Occipital lobe (tissue), 2 donors: Measurements from ENCODE around the gene XXYLT1. TPM values are rescaled to one million over a fixed set of nuclear protein-coding genes. Genes with fewer than 3 reads are reported as not detected.
"Not testable (repeated sequence)": the region's sequence is repeated elsewhere in the genome, so short reads cannot be mapped to it uniquely, and the experiment has no call there.

Experiments used
- DNase-seq: peaks from one replicate; lab custom pipeline; 2025; lab: John Stamatoyannopoulos, UW
- total RNA-seq: library from RNA; depleted of rRNA; stranded (reverse); fragments of >200 nt; gene quantifications from one replicate; pipeline ENCODE4 v1.2.3, GENCODE V29; 2014

Gene XXYLT1
- total RNA-seq, 1 donor from 2014 or later, result 24.2 TPM

GRCh38 chr3:195186710-195187047 lies 84.3 kb downstream of the XXYLT1 start:
- not testable (repeated sequence) for DNase-seq

GRCh38 chr3:195186041-195186709 lies 84.8 kb downstream of the XXYLT1 start:
- DNase-seq, result no peak

GRCh38 chr3:195185583-195185982 lies 85.4 kb downstream of the XXYLT1 start:
- no peak for DNase-seq

- no peak for DNase-seq
Observed at GRCh38 chr3:195184716-195185421, 86.1 kb downstream of the XXYLT1 start.

GRCh38 chr3:195183071-195183776 lies 87.7 kb downstream of the XXYLT1 start:
- DNase-seq, result no peak

- DNase-seq, result no peak
Observed at GRCh38 chr3:195182470-195182795, 88.5 kb downstream of the XXYLT1 start.

GRCh38 chr3:195181741-195182469 lies 89.1 kb downstream of the XXYLT1 start:
- DNase-seq, result no peak

- DNase-seq, result no peak
Observed at GRCh38 chr3:195181113-195181498, 89.9 kb downstream of the XXYLT1 start.

GRCh38 chr3:195180490-195181112 lies 90.4 kb downstream of the XXYLT1 start:
- DNase-seq, result no peak

- DNase-seq, result no peak
Observed at GRCh38 chr3:195179776-195180489, 91.0 kb downstream of the XXYLT1 start.

GRCh38 chr3:195178124-195178910 lies 92.6 kb downstream of the XXYLT1 start:
- DNase-seq, result no peak

- DNase-seq, result no peak
Observed at GRCh38 chr3:195177422-195178123, 93.4 kb downstream of the XXYLT1 start.

GRCh38 chr3:195176776-195177175 lies 94.2 kb downstream of the XXYLT1 start:
- no peak for DNase-seq

GRCh38 chr3:195175476-195176337 lies 95.3 kb downstream of the XXYLT1 start:
- DNase-seq, result no peak

- no peak for DNase-seq
Observed at GRCh38 chr3:195175076-195175475, 95.9 kb downstream of the XXYLT1 start.

GRCh38 chr3:195173657-195174056 lies 97.3 kb downstream of the XXYLT1 start:
- DNase-seq, result no peak

- no peak for DNase-seq
Observed at GRCh38 chr3:195172896-195173295, 98.1 kb downstream of the XXYLT1 start.

GRCh38 chr3:195172039-195172684 lies 98.8 kb downstream of the XXYLT1 start:
- no peak for DNase-seq
